ENCODE data around the gene GRAP2. TPM values are rescaled to one million over a fixed set of nuclear protein-coding genes. Genes with fewer than 3 reads are reported as not detected.

The GRAP2 gene
- total RNA-seq, 1 donor from 2014 or later = 9.8 TPM

GRCh38 chr22:39965748-39966147 lies 64.9 kb downstream of the GRAP2 start:
- DNase-seq (ENCODE audit: low spot score) = no peak

DNA sequence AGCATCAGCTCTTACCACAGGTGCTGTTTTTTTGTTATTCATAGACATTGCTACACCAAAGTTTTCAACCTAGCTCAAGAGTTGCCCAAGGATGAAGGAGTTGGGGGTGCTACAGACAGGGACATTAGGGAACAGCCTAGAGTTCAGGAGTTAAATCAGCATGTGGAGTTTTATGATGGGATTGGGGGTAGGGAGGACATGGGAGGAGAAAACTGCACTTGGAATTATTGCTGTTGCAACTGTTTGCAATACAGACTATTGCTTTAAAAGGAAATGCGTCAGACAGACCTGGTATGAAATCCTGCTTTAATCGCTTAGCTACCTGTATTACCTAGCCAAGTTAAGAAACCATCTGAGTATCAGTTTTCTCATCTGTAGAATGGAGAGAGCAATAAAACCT lies 65.6 kb downstream of the GRAP2 start:
- DNase-seq (ENCODE audit: low spot score) = no peak

DNA sequence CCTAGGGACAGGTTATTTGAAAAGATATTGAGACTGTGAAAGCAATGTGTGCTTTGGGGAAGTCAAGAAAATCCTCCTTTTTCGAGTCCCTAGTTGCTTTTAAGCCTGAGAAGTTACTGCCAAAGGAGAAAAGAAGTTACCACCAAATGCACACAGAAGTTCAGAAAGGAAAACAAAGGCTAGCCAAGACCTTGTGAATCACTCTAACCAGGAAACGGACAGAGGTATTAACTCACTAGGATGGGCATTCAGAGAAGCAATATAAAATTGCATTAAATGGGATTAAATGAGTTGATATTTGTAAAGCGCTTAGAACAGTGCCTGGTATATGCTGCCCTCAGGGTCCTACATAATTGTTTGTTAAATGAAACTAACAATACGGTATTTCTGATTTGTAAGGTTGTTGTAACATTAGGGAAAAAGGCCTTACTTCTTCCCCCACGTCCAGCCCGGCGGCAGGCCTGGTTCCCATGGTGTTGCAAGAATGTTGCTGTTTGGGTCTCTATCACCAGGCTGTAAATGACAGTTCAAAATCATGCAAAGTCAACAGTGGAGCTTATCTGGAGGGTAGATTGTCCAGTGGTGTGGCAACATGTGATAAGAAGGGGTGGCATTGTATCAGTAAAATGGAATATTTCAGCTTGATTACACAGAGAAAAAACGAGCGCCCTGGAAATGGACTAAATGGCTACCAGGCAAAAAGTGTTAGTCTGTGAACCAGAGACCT lies 66.4 kb downstream of the GRAP2 start:
- DNase-seq (ENCODE audit: low spot score) = no peak

DNA sequence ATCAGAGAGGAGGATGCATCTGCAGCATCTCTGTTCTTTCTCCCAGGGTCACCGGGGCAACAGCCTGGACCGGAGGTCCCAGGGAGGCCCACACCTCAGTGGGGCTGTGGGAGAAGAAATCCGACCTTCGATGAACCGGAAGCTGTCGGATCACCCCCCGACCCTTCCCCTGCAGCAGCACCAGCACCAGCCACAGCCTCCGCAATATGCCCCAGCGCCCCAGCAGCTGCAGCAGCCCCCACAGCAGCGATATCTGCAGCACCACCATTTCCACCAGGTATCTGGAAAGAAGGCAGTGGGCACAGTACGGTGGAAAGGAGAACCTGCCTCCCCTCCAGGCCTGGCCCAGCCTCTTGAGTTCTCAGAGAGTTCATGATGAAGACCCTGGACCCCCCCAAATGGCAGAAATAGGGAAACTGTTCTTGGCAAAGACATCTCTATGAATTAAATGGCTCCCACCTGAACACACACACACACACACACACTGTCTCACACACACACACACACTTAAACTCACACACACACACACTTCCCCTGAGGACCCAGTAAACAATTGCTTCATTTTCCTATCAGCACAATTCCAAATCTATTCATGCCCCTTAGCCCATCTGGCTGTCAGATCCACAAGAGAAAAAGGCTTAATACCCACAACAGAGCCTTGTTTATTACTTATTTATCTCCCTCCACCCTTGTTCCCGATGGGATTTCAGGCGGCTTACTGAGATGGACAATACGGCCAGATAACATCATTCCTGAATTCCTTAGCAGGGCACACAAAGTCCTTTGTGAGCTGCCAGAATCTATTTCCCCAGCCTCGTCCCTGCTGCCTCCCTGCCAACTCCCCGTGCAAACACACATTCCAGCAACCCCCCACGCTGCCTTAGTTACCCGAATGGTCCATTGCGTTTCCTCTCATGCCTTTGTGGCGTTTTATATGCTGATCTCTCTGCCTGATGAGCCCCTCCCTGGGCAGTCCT lies 67.4 kb downstream of the GRAP2 start:
- DNase-seq (ENCODE audit: low spot score) = peak; percentile 14

DNA sequence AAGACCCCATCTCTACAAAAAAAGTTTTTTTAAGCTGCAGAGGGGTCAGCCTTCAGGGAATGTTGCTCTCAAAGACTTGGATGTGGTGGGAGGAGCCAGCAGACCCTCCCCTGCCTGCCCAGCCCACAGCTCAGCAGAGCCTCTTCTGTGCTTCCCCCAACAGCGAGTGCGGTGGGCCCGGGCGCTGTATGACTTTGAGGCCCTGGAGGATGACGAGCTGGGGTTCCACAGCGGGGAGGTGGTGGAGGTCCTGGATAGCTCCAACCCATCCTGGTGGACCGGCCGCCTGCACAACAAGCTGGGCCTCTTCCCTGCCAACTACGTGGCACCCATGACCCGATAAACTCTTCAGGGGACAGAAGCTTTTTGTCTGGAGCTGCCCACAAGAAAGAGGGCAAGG lies 69.9 kb downstream of the GRAP2 start:
- no peak for DNase-seq (ENCODE audit: low spot score)

DNA sequence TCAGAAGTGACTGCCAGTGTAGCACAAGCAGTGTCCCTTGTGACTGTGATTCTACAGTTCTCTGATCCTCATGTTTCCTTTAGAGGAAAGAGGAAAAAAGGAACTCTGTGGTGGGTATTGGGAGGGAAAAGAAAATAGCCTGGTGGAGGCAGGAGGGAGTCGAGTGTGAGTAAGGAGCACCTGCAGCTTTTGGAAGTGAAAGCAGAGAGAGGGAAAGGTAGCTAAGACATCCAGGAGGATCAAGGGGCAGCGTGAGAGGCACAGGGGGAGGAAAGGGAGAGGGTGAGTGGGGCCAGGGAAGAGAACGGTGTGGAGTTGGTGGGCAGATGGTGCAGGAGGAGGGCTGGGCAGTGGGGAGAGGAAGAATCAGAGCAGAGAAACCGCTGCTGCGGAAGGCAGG lies 71.8 kb downstream of the GRAP2 start:
- no peak for DNase-seq (ENCODE audit: low spot score)

GRCh38 chr22:39973656-39974055 lies 72.8 kb downstream of the GRAP2 start:
- no peak for DNase-seq (ENCODE audit: low spot score)

- no peak for DNase-seq (ENCODE audit: low spot score)
Observed at GRCh38 chr22:39974065-39974464, 73.2 kb downstream of the GRAP2 start.

DNA sequence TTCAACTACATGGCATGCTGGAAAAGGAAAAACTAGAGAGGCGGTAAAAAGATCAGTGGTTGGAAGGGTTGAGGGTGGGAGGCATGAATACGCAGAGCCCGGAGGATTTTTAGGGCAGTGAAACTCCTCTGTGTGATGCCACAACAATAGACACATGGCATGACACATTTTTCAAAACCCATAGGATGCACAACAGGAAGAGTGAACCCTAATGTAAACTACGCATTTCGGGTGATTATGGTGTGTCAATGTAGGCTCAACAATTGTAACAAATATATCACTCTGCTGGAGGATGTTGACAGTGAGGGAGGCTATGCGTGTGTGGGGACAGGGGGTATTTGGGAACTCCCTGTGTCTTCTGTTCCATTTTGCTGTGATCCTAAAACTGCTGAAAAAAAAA lies 78.2 kb downstream of the GRAP2 start:
- no peak for DNase-seq (ENCODE audit: low spot score)

GRCh38 chr22:39979458-39979857 lies 78.6 kb downstream of the GRAP2 start:
- DNase-seq (ENCODE audit: low spot score) = no peak

- no peak for DNase-seq (ENCODE audit: low spot score)
Observed at GRCh38 chr22:39980596-39980995, 79.7 kb downstream of the GRAP2 start.

DNA sequence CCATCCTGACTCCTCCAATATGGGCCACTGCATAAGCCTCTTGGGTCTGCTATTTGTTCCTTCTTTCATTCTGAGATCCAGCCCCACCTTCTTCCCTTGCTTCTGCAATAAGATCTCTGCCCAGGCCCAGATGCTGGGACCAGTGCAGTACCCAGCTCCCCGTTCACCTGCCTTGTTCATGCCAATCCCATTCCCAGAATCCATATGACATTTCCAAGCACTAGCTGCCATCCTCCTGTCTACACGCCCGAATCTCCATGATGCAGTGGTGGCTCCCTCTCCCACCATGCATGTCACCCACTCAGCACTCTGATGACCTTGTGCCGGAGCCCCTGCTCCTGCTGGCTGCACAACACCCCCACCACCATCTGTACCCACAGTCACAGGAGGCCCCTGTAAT lies 82.5 kb downstream of the GRAP2 start:
- DNase-seq (ENCODE audit: low spot score) = no peak

GRCh38 chr22:39984006-39984405 lies 83.1 kb downstream of the GRAP2 start:
- DNase-seq (ENCODE audit: low spot score) = no peak

- DNase-seq (ENCODE audit: low spot score) = no peak
Observed at GRCh38 chr22:39984746-39985145, 83.9 kb downstream of the GRAP2 start.

DNA sequence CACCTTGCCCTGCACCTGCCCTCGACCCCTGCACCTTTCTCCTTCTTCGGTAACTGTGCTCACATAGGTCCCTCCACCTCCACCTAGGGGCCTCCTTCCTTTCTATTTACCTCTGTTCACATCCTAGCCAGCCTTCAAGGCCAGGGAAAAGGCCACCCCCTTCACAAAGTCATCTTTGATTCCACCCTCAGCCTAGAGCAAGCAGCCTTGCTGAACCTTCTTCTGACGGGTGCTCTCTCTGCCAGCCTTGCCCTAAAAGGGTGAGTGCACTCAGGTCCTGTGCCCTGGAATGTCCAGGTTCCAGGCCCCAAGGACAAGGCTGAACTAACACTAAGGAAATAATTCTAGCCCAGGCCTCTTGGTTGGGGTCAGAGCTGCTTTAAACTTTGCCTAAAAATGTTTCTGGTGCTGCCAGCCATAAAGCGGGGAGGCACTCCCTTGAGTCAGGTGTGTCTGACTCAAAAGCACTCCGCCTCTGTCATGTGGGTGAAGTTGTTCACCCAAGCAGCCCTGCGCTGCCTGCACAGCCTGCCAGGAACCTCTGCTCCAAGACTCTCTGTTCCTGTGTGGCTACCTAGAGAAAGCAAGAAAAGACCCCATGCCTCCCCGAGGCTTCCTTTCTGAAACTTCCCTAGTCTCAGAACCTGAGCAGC lies 84.6 kb downstream of the GRAP2 start:
- no peak for DNase-seq (ENCODE audit: low spot score)

DNA sequence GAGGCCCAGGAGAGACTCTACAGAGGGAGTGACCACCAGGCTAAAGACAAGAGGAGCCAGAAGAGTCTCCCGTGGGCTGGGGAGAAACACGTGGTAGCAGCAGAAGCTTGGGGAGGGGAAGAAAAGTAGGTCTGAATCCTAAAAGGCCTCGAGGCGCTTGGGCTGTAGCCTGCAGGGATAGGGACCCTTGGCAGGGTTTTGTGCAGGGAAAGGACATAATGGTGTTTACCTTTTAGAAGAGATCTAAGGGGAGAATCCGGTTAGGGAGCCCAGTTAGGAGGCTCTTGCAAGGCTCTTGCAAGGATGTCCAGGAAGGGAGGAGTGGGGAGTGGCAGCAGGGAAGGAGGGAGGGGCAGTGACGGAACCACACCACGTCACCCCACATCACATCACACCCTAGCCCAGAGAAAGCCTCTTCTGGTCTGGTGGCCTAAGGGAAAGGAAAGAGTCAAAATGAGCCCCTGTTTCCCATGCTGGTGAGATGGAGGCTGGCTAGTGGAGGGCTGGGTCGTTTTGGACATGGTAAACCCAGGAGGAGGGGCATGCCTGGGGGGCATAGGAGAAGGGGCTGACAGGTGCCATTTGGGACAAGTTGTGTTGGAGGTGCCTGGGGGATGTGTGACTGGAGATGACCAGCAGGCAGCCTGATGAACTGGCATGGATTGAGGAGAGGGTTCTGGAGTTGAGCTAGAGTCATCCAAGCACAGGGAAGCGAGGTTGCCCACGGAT lies 87.7 kb downstream of the GRAP2 start:
- DNase-seq (ENCODE audit: low spot score) = no peak

- no peak for DNase-seq (ENCODE audit: low spot score)
Observed at GRCh38 chr22:39989633-39990032, 88.7 kb downstream of the GRAP2 start.

DNA sequence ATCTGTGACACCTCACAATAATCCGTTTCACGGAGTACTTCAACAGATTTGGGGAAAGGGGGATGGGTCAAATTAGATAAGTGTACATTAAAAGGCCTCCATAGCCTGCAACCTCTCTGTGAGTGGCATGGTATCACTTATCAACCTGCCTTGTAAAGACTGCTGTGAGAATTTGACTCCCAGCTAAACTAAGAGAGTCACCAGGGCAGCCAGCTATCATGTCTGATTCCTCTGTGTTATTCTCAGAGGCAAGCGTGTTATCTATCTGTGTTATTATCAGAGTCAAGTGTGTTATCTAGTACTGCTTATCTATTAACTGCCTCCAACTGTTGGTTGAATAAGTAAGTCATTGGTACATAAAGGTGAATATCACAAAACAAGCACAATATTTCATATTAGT lies 89.8 kb downstream of the GRAP2 start:
- no peak for DNase-seq (ENCODE audit: low spot score)

DNA sequence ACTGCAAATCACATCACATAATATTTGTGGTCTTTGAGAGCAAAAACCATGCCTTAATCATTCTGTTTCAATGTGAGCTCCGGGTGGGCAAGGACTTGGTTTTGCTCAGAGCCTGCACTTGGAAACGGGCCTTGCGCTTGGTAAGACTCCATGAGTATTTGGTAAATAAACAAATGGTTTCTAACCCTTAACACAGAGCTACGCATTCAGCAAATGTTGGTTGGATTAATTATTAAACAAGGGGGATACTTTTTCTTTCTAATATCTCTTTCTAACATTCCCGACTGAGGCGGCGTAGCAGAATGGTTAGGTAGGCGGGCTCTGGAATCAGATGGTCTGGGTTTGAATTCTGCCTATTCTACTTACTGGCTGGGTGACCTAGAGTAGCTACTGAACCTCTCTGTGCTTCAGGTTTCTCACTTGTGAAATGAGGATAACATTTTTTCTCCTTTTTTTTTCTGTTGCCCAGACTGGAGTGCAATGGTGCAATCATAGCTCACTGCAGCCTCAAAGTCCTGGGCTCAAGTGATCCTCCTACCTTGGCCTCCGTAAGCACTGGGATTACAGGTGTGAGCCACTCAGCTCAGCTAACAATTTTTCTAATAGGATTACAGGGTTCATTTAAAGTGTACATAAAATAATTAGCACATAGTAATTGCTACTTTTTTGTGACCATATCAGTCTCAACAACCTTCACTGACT lies 90.4 kb downstream of the GRAP2 start:
- DNase-seq (ENCODE audit: low spot score) = no peak

DNA sequence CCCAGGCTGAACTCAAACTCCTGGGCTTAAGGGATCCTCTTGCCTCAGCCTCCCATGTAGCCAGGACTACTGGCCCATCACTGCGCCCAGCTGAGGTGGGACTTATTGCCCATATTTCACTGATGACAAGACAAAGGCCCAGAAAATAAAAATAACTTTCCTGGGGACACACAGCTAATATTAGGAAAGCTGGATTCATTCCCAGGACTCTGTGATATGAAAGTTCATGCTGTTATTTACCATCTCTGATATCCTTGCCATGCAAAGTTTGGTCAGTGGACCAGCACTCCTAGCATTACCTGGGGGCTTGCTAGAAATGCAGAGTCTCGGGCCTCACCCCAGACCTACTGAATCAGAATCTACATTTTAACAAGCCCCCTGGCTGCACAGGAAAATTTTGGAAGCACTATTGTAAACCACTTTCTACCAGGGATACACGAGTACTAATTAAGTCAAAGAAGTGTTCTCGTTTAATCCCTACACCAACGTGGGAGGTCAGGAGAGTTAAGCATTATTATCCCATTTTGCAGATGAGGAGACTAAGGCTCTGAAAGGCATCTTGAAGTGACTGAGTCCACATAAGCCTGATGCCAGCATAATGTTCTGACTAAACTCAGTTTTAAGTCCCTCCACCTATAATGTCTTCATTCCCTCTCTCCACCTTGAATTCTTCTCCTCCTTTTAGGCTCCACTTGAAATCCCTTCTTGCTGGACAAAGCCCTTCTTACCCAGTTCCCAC lies 91.4 kb downstream of the GRAP2 start:
- DNase-seq (ENCODE audit: low spot score) = no peak
